Measurements from ENCODE around the gene ZFHX3. TPM values are rescaled to one million over a fixed set of nuclear protein-coding genes. Genes with fewer than 3 reads are reported as not detected.

Gene ZFHX3
- total RNA-seq, 1 donor, result 4.0 TPM

DNA sequence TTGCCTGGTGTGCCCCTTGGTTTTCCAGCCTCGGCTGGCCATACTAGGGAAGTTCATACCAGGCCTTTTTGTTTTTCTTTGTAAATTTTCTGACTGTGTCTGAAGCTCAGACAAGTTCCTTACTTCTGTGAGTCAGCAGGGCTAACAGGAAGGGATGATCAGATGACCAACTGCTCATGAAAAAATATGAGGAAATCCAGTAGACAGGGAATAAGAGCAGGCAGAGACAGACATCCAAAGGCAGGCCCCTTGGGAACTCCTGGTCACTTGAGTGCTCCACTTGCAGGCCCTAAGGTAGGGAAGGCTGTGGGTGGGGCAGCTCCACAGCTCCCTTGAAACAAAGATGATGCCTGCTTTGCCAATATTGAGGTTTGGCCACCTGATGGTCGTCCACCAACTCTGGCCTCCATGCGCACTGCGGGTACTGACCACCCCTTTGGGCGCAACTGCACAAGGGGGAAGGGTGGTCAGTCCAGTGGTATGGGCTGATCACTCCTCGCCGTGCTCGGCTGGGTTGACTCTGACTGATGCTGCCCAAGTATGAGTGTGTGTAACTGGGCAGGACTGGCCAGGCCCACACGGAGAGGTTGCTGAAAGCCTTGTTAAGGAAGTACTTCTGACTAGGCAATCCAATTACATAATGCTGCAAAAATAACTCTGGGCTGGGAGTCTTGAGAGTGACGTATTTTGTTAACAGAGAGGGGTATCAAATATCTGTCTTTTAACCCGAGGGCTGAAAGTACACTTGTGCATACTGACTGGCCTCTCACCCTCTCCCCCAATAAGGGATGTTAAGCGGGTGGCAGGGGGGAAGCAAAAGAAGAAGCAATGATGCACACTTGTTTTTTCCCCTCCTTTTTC is 20.8 kb upstream of the ZFHX3 start:
- peak in 1 of 3 donors; percentile 54 for DNase-seq (ENCODE audit: low read depth in 2 of 3, low spot score in 2 of 3)

DNA sequence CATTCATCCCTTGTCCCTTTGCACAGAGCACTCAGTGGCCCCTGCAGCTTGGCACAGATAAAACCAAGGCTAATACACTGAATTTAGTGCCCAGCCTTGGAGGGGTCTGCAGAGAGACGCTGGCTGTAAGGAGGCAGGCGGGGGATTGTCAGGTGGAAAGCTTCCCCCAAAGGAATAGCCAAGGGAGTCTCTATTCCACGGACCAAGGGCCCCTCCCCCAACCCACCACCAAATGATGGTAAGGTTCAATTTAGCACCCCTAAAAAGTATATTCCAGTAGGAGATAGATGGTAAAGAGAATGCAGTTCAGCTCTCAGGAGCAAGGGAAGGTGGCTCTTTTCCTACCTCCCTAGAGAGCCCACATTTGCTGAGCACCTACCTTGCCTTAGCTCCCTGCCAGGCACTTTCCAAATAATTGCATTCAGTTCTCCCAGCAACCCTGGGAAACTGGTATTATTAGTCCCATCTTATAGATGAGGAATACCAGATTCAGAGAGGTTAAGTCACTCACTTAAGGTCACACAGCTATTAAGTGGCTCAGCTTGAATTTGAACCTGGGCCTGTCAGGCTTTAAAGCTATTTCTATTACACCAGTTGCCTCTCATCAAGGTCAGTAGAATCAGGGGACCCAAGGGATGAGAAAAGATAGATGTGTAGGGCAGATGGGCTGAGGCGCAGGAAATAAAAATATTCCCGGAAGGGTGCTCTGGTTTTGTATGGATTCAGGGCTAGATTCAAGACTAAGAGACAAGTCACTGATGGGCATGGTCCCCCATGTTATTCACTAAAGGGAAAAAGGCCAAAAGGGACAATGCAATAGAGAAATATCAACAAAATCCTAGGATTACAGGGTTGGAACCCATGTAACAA is 20.0 kb upstream of the ZFHX3 start:
- DNase-seq (ENCODE audit: low read depth in 2 of 3, low spot score in 2 of 3), result no peak

DNA sequence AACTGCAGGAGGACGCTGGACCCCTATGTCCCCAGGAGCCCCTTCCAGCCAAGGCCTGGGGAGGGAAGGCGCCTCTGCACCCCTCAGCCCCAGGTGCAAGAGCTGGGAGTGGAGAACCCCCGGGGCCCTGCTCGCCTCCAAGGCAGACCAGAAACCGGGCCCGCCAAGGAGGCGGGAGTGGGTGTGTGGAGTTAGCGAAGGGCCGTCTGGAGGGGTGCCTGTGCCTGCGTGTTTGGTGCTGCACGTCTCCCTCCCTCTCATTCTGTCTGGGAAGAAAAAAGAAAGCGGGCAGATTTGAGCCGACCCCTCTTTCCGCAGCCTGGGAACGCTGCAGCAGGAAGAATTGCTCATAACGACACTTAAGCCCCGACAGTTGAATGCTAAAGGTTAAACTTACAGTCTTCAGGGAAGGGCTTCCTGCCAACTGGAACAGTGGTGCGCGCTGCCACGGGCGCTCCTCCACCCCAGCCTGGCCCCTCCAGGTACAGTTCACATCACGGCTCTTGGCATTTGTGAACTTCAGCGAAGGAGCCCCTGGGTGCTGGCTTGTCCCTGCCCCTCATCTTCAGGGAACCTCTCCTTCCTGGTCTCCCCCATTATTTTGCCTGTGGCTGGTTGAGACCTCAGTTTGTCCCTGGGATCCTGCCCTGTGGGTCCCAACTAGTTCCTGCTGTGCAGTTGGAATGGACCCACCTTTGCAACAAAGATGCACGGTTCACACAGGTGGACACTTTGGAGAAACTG is 19.2 kb upstream of the ZFHX3 start:
- no peak for DNase-seq (ENCODE audit: low read depth in 2 of 3, low spot score in 2 of 3)

DNA sequence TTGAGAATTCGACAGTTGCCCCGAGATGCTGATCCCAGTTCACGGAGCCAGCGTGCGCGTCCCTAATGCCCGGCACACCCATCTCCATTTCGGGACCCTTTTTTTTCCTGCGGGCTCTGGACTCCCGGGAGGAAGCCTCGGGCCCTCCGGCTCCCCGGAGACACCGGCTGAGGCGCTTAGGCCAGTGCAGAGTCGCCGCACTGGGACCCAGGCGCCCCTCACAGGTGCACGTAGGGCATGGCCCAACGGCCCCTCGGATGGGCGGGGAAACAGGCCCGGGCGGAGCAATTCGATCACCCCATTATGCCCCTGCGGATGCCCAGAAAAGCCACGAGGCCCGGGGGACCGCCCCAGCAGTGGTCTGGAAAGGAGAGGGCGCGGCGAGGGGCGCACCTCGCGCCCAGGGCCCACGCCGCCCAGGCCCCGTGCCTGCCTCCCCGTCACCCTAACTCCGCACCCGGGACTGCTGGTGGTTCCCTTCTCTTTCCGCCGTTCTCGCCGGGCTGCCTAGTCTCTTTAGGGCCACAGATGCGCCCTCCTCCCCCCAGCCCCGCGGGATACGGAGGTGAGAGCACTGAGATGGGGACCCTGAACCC is 18.5 kb upstream of the ZFHX3 start:
- no peak for DNase-seq (ENCODE audit: low read depth in 2 of 3, low spot score in 2 of 3)

DNA sequence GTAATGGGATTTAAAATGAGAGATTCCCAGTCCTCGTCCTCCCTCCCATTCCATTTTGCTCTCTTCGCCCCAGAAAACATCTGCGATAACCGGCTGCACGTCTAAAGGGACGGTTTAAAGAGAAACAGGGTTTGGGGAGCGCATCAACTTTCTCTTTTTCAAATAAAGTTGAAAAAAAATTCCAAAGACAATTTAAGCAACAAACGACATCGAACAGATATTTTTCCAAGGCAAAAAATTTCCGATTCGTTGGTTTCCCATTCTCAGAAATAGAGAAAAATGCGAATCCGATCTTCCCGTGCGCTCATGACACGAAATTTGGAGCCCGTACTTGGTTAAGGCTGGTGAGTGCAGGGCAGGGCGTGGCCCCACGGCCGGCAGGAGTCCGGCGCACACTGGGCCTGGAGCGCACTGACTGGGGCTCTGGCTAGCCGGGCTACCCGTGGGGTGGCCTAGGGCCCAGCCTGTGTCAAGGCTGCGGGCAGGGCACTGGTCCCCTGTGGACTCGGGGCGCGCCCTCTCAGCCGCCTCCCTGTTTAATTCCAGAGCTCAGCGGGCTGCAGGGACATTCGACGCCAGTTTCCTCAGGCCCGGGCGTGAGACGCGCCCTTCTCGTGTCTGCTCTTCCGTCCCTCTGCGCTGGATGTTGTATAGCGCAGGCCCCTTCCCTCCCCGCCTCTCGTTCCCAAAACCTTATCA is 17.9 kb upstream of the ZFHX3 start:
- no peak for DNase-seq (ENCODE audit: low read depth in 2 of 3, low spot score in 2 of 3)

GRCh38 chr16:73064994-73065545 is 17.1 kb upstream of the ZFHX3 start:
- no peak for DNase-seq (ENCODE audit: low read depth in 2 of 3, low spot score in 2 of 3)

- DNase-seq (ENCODE audit: low read depth in 2 of 3, low spot score in 2 of 3), result peak in 2 of 3 donors; percentile 63 to 65
Measured at GRCh38 chr16:73064212-73064993, 16.5 kb upstream of the ZFHX3 start.

DNA sequence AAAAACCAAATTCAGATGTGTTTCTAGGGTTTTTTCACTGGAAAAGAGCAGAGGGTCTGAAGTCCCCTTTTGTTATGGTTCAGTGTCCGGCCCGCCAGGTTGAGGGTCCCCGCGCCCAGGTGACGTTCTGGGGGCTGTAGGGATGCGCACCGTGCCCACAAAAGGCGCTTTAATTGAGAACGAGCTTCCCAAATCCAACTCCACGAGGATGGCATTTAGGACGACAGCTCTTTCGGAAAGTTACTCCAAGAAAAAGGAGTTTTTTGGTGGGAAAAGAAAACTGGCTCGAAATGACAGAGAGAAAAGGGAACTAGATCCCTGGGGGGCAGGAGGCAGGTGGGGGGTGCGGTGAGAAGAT is 15.9 kb upstream of the ZFHX3 start:
- DNase-seq (ENCODE audit: low read depth in 2 of 3, low spot score in 2 of 3), result no peak

GRCh38 chr16:73062743-73063733 is 15.1 kb upstream of the ZFHX3 start:
- no peak for DNase-seq (ENCODE audit: low read depth in 2 of 3, low spot score in 2 of 3)

- DNase-seq (ENCODE audit: low read depth in 2 of 3, low spot score in 2 of 3), result no peak
Measured at GRCh38 chr16:73062001-73062616, 14.2 kb upstream of the ZFHX3 start.

GRCh38 chr16:73060892-73061490 is 13.1 kb upstream of the ZFHX3 start:
- no peak for DNase-seq (ENCODE audit: low read depth in 2 of 3, low spot score in 2 of 3)

- no peak for DNase-seq (ENCODE audit: low read depth in 2 of 3, low spot score in 2 of 3)
Measured at GRCh38 chr16:73059779-73060615, 12.1 kb upstream of the ZFHX3 start.

GRCh38 chr16:73058616-73059409 is 10.9 kb upstream of the ZFHX3 start:
- no peak for DNase-seq (ENCODE audit: low read depth in 2 of 3, low spot score in 2 of 3)

- DNase-seq (ENCODE audit: low read depth in 2 of 3, low spot score in 2 of 3), result peak in 1 of 3 donors; percentile 58
Measured at GRCh38 chr16:73058221-73058615, 10.3 kb upstream of the ZFHX3 start.

Data from hematopoietic multipotent progenitor cell (in vitro differentiated cells).